Measurements from ENCODE around the gene PTPRG.
"Not testable (repeated sequence)": the region's sequence is repeated elsewhere in the genome, so short reads cannot be mapped to it uniquely, and the experiment has no call there.

PTPRG gene

DNA sequence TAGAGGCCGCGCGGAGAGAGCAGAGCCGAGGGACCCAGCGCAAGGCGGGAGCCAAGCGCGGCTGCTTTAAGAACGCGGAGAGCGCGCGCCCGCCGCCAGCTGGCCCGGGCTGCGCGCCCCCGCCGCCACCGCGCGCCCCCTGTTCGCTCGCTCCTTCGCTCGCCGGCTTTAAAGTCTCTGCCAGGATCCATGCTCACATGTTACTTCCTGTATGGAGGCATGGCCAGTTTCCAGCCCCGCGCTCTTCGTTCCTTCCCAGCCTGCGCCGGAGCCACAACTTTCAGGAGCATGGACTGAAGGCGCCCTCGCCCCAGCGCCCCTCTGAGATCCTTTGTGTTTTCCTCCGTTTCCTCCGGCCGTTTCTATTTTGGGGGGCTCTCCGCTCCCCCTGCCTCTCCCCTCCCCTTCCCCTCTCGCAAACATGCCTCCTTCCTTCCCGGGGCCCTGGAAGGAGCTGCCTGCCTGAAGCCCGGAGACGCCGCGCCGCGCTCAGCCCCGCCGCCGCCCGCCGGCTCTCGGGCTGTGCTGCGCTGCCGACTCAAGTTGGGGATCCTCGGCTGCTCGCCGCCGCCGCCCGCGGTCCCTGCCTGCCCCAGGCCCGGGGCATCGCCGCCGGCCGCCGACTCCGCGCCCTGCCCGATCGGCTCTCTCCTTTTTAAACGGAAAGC, at the start of gene PTPRG:
PTPRG (plus strand) TSS at position 198 of the 668 bp plus-strand sequence. CDS start 717 bp downstream, outside the sequence.
- peak; percentile 82 for DNase-seq

GRCh38 chr3:61518590-61518989, 42.8 kb upstream of the PTPRG start:
- no peak for DNase-seq

DNA sequence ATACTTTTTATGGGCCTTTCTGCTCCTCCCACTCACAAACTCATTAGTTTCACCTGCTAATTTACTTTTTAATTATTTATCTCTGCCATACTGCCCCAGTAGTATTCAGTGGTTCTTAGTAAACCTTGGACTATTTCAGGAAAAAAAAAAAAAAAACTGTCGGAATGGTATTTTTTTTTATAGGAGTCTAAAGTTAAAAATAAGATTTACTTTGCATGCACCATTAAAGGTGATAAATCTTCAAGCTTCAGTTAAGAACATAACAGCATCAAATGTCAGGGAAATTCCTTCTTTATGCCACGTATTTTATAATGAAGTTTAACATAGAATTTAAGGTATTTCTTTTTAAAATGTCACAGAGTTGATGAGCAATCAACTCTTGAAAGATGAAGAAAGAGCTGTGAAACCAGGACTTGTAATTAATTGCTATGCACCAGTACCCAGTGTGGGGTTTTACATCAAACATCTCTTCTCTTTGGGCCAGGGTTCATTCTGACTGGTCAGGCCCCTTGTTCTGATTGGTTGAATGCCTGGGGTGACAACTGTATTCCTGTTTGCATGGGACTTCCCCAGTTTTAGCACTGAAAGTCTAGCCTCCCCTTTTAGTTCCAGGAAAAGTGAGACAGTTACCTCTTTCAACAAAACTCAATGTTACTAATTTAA, 40.3 kb upstream of the PTPRG start:
- no peak for DNase-seq

DNA sequence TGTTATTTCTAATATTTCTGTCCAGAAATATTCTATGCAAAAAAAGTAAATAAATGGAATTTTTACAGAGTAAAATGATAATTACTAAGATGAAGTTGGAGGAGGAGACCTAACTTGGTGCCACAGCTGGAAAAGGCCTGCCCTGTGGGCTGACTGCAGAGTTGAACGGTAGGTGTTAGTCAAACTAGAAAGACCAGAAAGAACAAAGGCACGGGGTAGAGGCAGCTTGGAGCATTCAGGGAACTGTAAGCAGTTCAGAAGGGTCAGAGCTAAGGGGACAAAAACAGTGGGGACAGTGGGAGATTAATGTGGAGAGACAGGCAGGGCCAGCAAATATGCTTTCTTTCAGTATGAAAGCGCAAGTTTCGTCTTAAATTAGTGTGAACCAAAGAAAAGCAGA, 39.3 kb upstream of the PTPRG start:
- DNase-seq = no peak

DNA sequence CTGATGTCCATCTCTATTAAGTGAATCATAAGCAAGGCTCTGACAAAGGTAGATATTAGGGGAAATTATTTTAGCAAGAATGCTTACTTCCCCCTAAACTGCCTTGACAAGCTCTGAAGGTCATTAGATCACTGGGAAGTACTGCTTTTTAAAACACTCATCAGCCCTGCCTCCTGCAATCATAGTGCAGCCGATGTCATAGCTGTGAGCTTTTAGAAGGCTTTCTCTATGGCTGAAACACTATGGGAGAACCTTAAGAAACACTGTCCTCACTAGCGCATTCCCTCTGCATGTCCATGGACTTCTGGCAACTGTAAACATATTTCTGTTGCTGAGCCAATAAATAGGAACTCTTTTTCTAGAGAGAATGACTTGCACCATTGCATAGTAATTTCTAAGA, 38.7 kb upstream of the PTPRG start:
- DNase-seq = no peak

GRCh38 chr3:61524933-61525332, 36.4 kb upstream of the PTPRG start:
- no peak for DNase-seq

DNA sequence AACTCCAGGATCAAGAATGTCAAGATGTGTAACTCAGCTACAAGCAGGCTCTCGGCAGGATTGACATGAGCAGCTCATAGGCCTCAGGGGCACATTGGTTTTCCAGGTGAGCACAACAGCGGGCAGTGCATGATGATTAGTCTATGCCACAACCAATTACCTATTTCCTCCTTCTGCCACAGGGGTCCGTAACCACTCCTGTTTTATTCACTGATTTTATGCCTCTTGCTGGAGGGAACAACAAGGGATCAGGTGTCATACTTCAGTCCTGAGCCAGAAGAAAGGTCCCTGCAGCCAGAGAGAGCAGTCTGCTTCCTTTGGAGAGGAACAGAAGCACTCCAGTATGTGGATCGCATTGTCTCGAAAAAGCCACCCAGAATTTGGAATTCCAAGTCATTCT, 35.1 kb upstream of the PTPRG start:
- no peak for DNase-seq

DNA sequence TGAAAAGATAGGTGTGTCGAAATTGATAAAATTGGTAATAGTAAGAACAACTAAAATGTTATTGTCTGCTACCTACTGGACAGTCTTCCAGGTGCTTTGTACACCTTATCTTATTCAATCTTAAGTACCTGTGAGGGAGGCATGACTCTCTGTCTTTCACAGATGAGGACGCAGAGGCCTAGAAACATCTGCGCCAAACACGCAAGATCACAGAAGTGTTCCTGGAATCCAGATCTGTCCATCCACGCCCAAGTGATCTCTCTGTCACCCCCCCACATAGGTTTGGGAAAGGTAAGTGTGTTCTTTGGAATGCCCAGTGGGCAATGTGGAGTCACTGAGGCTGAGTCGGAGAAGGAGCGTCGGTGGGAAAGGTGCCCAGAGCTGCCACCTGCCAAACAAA, 34.4 kb upstream of the PTPRG start:
- no peak for DNase-seq

DNA sequence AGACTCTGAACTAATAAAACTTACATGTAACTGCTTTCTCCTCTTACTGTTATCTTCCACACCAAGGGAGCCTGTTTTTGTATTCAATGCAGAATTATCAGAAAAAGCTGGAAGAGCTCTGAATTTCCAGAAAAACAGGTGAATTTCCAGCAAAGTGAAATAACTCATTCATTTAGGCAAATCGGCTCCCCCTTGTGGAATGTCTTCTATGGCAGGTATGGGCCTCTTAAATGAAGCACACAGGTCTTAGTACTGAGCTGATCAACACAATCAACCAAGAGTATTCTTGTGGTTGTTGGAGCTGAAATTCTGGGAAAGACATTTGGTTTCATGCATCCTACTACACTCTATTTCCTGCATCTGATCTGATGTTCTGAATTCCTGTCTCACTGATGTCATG, 31.0 kb upstream of the PTPRG start:
- no peak for DNase-seq

GRCh38 chr3:61531528-61531927, 29.8 kb upstream of the PTPRG start:
- no peak for DNase-seq

DNA sequence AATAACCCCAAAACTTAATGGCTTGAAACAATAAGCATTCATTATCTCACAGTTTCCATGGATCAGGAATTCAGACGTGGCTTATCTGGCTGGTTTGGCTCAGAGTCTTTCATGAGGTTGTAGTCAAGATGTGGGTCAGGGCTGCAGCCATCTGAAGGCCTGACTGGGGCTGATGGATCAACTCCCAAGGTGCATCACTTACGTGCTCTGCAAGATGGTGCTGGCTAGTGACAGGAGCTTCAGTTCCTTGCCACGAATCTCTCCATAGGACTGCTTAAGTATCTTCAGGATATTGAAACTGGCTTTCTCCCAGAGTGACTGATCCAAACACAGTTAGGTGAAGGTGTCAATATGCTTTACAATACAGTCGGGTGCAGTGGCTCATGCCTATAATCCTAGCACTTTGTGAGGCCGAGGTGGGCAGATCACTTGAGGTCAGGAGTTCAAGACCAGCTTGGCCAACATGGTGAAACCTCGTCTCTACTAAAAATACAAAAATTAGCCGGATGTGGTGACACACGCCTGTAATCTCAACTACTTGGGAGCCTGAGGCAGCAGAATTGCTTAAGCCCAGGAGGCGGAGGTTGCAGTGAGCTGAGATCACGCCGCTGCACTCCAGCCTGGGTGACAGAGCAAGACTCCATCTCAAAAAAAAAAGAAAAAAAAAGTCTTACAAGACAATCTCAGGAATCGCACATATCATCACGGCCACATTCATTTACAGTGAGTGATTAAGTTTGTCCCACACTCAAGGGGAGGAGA, 28.5 kb upstream of the PTPRG start:
- DNase-seq = no peak

- no peak for DNase-seq
Observed at GRCh38 chr3:61535826-61536225, 25.5 kb upstream of the PTPRG start.

DNA sequence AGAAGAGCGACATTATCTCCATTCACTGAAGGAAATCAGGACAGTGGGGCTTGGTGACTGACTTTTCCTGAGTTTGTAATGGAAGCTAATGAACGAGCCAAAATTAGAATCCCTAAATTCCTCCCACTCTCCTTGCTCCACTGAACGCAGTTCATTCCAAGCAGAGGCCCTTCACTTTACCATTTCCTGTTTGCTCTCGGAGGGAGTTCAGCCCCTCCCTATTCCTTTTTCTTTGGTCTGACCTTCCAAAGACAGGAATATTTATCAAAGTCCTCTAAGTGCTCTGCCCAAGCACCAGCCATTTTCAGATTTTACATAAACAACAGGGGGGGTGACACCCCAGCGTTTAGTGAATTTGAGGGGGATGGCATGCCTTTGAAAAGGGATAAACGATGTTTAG, 24.0 kb upstream of the PTPRG start:
- no peak for DNase-seq

- DNase-seq = no peak
Observed at GRCh38 chr3:61538486-61538885, 22.9 kb upstream of the PTPRG start.

GRCh38 chr3:61541694-61542093, 19.7 kb upstream of the PTPRG start:
- DNase-seq = no peak

GRCh38 chr3:61545716-61546115, 15.7 kb upstream of the PTPRG start:
- DNase-seq = no peak

DNA sequence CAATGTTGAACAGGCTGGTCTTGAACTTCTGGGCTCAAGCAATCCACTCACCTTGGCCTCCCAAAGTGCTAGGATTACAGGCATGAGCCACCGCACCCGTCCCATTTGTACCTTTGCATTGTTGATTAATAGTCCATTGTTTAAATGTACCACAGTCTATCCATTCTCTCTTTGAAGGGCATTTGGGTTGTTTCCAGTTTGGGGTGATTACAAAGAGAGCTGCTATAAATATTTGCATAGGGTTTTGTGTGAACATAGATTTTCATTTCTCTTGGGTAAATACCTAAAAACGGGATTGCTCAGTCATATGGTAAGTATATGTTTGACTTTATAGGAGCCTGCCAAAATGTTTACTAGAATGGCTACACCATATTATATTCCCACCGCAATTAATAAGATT, 13.7 kb upstream of the PTPRG start:
- no peak for DNase-seq

DNA sequence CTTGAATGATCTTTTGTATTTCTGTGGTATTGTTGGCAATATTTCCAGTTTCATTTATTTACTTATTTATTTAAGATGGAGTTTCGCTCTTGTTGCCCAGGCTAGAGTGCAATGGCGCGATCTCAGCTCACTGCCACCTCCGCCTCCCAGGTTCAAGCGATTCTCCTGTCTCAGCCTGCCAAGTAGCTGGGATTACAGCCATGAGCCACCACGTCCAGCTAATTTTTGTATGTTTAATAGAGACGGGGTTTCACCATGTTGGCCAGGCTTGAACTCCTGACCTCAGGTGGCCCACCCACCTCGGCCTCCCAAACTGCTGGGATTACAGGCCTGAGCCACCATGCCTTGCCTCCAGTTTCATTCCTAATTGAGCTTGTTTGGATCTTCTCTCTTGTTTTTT, 8.7 kb upstream of the PTPRG start:
- not testable (repeated sequence) for DNase-seq

DNA sequence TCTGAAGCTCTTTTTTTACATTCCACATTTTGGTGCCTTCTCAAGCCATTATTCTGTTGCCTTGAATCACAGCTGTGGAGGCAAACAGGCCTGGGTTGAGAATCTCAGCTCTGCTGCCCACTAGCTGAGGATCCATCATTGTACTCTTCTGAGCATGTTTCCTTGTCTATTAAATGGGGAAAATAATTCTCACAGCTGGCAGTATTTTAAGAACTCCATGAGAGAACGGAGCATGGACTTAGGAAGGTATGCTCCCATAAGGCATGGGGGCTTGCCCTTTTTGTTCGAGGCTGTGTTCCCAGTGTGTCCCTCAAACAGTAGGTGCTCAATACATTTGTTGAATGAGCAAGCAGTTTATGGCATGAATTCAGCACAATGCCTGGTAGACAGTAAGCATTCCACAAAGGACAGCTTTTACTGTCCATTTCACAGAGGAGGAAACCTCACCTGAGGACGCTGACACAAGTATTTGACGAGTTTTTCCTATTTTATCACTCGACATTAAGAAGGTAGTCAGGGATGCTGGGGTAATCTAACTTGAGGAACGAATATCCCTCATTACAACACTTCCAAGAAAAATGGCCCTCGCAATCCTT, 2.1 kb upstream of the PTPRG start:
- no peak for DNase-seq

DNA sequence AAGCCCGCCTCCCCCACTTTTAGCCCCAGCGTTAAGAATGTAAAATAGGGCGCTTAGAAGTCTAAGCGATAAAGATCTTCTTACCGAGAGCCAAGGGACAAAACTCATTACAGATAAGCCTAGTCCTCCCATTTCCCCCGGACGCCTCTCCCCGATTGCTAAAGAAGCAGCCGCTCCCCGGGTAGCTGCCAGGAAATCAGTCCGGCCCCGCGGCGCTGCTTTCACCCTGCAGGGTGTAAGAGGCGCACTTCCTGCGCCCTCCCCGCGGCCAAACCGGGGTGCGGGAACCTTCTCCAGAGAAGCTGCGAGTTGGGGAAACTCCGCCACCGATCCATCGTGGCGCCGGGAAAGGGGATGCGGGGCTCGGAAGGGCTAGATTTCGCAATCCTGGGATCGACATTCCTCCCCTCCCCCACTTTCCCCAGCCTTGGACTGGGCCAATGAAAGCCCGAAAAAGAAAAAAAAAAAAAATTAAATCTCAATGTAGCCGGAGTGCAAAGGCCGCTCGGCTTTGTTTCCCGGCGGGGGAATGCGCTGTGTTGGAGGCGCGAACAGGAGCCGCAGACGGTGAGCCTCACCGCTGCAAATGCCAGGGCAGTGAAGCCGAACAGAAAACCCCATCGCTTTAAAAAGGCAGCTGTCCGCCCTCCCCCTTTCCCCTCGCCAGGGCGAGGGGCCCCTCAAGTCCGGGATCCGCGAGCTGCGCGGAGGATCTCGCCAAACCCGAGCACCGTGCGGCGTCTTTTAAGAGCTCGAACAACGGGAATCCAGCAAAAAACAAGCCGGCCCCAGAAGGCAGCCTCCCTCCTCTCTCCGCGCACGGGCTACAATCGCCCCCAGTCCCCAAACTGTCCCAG, 626 bp upstream of the PTPRG start:
- DNase-seq = peak; percentile 84

DNA sequence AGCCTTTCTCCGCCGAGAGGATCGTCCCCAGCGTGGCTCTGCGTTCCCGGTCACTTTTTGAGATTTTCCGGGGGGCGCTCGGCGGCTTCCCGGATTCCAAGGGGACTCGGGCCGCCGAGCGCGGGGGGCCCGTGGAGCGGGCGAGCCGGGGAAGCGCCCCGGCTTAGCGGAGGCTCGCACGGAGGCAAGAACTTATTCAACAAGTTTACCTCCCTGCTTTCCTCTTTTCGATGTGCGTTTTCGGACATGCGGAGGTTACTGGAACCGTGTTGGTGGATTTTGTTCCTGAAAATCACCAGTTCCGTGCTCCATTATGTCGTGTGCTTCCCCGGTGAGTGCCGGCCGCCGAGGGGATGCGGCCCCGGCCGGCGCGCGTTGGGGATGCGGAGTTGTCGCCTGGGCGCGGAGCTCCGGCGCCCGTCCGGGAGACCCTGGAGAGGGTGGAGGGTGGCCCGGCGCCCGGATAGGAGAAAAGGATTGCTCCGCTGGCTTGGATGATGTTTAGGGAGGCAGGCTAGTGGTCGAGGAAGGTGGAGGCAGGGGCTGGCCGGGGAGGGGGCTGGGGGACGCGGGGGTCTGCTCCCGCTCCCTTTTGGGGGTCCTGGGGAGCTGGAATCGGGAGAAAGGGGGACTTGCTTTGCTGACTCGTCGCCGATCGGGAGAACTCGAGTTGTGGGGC, 810 bp downstream of the PTPRG start:
- no peak for DNase-seq

DNA sequence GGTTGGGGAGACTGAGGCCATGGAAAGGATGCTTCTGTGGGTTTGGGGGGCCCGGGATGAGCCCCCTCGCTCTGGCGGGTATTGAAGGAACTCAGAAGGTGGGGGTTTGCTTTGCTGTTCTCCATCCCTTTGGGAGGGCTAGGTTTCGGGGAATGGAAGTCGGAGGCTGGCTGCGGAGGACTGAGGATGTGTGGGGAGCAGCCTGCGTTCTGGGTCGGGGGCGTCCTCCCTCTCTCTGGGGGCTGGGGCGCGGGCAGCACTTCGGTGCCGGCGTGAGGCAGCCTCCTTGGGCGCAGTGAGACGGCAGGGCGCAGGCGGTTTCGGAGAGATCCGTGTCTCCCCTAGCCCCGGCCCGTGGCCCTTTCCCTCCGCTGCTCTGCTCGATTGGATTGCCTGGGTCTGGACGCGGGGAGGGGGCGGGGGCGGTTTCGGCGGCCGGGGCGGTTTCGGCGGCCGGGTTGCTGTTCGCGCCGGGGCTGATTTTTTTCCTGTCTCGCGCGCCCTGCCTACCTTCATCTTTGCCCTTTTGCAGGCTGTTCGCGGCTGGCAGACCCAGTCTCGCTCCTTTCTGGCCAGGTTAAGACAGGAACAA, 1.4 kb downstream of the PTPRG start:
- peak; percentile 34 for DNase-seq
